Measurements from ENCODE around the gene TRMT2B. TPM values are rescaled to one million over a fixed set of nuclear protein-coding genes. Genes with fewer than 3 reads are reported as not detected.
"Not testable (repeated sequence)": the region's sequence is repeated elsewhere in the genome, so short reads cannot be mapped to it uniquely, and the experiment has no call there.

The TRMT2B gene
- total RNA-seq, 3 donors from 2014 or later, result 21.9 to 29.4 (median 26.7) TPM

DNA sequence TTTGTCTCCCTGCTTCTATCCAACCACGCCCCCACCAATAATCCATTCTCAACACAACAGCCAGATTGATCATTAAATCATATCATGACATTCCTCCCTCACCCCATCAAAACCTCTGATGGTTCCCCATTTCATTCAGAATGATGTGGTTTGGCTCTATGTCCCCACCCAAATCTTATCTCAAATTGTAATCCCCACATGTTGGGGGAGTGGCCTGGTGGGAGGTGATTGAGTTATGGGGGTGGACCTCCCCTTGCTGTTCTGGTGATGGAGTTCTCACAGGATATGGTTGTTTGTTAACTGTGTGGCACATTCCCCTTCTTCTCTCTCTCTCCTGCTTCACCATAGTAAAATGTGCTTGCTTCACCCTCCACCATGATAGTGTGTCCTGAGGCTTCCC lies 23.3 kb downstream of the TRMT2B start:
- no peak for DNase-seq
- TF ChIP-seq, protein P1, sequence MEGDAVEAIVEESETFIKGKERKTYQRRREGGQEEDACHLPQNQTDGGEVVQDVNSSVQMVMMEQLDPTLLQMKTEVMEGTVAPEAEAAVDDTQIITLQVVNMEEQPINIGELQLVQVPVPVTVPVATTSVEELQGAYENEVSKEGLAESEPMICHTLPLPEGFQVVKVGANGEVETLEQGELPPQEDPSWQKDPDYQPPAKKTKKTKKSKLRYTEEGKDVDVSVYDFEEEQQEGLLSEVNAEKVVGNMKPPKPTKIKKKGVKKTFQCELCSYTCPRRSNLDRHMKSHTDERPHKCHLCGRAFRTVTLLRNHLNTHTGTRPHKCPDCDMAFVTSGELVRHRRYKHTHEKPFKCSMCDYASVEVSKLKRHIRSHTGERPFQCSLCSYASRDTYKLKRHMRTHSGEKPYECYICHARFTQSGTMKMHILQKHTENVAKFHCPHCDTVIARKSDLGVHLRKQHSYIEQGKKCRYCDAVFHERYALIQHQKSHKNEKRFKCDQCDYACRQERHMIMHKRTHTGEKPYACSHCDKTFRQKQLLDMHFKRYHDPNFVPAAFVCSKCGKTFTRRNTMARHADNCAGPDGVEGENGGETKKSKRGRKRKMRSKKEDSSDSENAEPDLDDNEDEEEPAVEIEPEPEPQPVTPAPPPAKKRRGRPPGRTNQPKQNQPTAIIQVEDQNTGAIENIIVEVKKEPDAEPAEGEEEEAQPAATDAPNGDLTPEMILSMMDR (IDR thresholded peaks at IDR 0.05), result no peak
- Histone ChIP-seq H3K9me3 (no peaks in the 10 kb centered on the region), H3K36me3 (ENCODE audit: low read depth) (no peaks in the 10 kb centered on the region), H3K4me1 (ENCODE audit: low read depth) (no peaks in the 10 kb centered on the region), H3K4me3 (no peak overlapping the region)
- ATAC-seq, result no peak
- intact Hi-C loops (cut with DNase I, micrococcal nuclease), result no loop called here

DNA sequence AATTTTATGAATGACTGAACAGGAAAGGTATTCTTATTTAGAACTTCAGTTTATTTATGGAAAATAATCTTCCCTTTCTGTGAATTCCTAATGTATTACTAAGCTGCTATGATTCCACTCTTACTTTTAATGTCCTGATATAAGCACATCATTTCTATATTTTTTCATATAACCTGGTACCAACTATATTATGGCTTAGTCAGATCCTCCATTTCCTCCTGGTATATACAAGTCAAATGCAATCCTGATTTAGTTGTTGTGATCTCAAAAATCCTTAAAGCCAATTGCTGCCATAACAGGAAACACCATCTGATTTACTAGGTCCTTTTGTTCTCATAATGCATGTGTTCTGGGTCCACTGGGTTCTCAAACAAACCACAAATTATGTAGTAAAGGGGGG lies 26.8 kb downstream of the TRMT2B start:
- no peaks in the 10 kb centered on the region for H3K36me3 ChIP-seq (ENCODE audit: low read depth)
- H3K4me1 ChIP-seq (ENCODE audit: low read depth), result no peaks in the 10 kb centered on the region
- ATAC-seq (no peak), DNase-seq (no peak)
- no peaks in the 10 kb centered on the region for H3K9me3 ChIP-seq
- intact Hi-C loops (cut with DNase I, micrococcal nuclease), result no loop called here
- TF ChIP-seq, protein P1 (IDR thresholded peaks at IDR 0.05), result no peak
- no peak overlapping the region for H3K4me3 ChIP-seq

DNA sequence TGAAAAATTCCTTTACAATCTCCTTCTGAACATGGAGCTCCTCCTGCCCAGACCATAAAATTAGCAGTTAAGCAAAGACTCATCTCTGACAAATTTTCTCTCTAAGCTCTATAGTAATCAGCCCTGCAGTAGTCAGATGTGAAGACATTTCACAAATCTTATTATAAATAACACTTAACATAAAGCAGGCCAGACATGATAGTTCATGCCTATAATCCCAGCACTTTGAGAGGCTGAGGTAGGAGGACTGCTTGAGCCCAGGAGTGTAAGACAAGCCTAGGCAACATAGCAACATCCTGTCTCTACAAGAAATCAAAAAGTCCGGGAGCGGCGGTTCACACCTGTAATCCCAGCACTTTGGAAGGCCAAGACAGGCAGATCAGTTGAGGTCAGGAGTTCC lies 29.9 kb downstream of the TRMT2B start:
- ATAC-seq, result no peak
- intact Hi-C loops (cut with DNase I, micrococcal nuclease), result no loop called here

DNA sequence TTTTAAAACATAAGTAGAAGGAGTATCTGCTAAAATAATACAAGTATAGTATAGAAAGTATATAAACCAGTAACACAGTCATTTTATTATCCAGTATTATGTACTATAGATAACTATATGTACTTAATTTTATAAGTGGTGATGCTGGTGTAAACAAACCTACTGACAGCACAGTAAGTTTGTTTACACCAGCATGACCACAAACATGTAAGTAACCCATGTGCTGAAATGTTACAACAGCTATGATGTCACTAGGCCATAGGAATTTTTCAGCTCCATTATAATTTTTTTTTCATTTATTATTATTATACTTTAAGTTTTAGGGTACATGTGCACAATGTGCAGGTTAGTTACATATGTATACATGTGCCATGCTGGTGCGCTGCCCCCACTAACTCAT lies 39.9 kb downstream of the TRMT2B start:
- H3K9me3 ChIP-seq; H3K4me1 ChIP-seq (ENCODE audit: low read depth); ATAC-seq; intact Hi-C loops (cut with DNase I, micrococcal nuclease); H3K36me3 ChIP-seq (ENCODE audit: low read depth); DNase-seq; H3K4me3 ChIP-seq: not testable (repeated sequence)

More for the DNA sequence above, 29.9 kb downstream of the TRMT2B start:
- TF ChIP-seq, protein P1 (IDR thresholded peaks at IDR 0.05), result no peak
- H3K4me1 ChIP-seq (ENCODE audit: low read depth), result no peaks in the 10 kb centered on the region
- no peak overlapping the region for H3K4me3 ChIP-seq
- no peaks in the 10 kb centered on the region for H3K36me3 ChIP-seq (ENCODE audit: low read depth)
- no peak for DNase-seq
- H3K9me3 ChIP-seq, result no peaks in the 10 kb centered on the region

DNA sequence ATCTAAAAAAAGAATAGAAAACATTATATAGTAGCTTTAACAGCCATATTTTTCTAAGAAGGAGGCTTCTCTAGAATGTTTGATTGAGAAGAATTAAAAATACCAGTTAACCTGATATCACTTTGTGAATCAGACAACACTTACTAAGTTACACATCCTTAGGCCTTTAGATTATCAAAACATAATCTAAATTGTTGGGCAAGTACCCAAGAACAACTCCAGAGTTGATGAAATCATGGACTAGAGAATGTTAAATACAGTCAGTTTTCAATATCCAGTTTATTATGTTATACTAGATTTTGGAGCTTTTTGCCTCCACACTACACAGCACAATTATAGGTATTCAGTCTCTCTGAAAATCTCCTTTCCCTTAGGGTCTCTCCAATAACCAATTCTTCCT lies 42.8 kb downstream of the TRMT2B start:
- no peaks in the 10 kb centered on the region for H3K9me3 ChIP-seq
- TF ChIP-seq, protein P1 (IDR thresholded peaks at IDR 0.05), result no peak
- H3K36me3 ChIP-seq (ENCODE audit: low read depth), result no peaks in the 10 kb centered on the region
- intact Hi-C loops (cut with DNase I, micrococcal nuclease), result no loop called here
- DNase-seq (no peak), ATAC-seq (no peak)
- H3K4me3 ChIP-seq, result no peak overlapping the region
- H3K4me1 ChIP-seq (ENCODE audit: low read depth), result no peaks in the 10 kb centered on the region

DNA sequence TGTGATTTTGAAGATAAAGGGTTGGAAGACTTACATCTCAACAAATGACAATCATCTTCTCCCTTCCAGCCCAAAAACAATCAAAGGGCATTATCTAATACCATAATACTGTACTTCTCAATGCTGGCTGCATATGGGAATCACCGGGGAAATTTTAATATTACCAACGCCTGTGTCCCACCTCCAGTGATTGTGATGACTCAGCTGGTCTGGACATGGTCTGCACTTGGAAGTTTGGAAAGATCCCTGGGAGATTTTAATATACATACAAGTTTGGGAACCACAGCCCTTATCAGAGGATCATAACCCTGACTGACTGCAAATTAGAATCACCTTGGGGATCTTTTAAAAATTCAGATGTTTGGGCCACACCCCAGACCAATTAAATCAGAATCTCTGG lies 52.5 kb downstream of the TRMT2B start:
- Histone ChIP-seq H3K4me3 (no peak overlapping the region), H3K9me3 (no peaks in the 10 kb centered on the region), H3K36me3 (ENCODE audit: low read depth) (no peaks in the 10 kb centered on the region), H3K4me1 (ENCODE audit: low read depth) (no peaks in the 10 kb centered on the region)
- ATAC-seq (no peak), DNase-seq (no peak)
- TF ChIP-seq, protein P1 (IDR thresholded peaks at IDR 0.05), result no peak
- intact Hi-C loops (cut with DNase I, micrococcal nuclease), result no loop called here
